GM12878 (cell line): ENCODE measurements around the gene C22orf31.

ENCODE experiments used
- ATF3 ChIP-seq: IDR thresholded peaks from 2 replicates; pipeline ENCODE4 v1.6.1; 2011; ENCODE audit warnings: low read depth, mild to moderate bottlenecking, low read length, moderate library complexity, borderline replicate concordance; ENCODE audit errors: extremely low read depth
- POLR2A ChIP-seq: IDR thresholded peaks from 2 replicates; pipeline ENCODE4 v1.6.1; 2011; ENCODE audit warnings: low read depth, mild to moderate bottlenecking, low read length
- RAD21 ChIP-seq: IDR thresholded peaks from 2 replicates; pipeline ENCODE4 v1.6.1; 2011; ENCODE audit warnings: mild to moderate bottlenecking, low read depth, low read length, moderate library complexity; ENCODE audit not compliant: insufficient read depth
- RELB ChIP-seq: fragments of 450-650 bp; IDR thresholded peaks from 2 replicates; pipeline ENCODE4 v1.6.1; 2017; ENCODE audit warnings: low read depth, mild to moderate bottlenecking, moderate library complexity
- TAF1 ChIP-seq: IDR thresholded peaks from 2 replicates; pipeline ENCODE4 v1.6.1; 2011; ENCODE audit warnings: mild to moderate bottlenecking, low read depth, low read length, borderline replicate concordance
- USF2 ChIP-seq: IDR thresholded peaks from 2 replicates; pipeline ENCODE4 v1.6.1; 2011; ENCODE audit warnings: low read depth, low read length, improper control_type of control experiment, borderline replicate concordance
- YY1 ChIP-seq: IDR thresholded peaks from 2 replicates; pipeline ENCODE4 v1.6.1; 2011; ENCODE audit warnings: low read depth, mild to moderate bottlenecking, low read length
- ZBTB40 ChIP-seq: fragments of 450-650 bp; IDR thresholded peaks from 2 replicates; pipeline ENCODE4 v1.6.1; 2016; ENCODE audit warnings: mild to moderate bottlenecking, moderate library complexity, borderline replicate concordance
- ZNF24 ChIP-seq: fragments of 450-650 bp; IDR thresholded peaks from 2 replicates; pipeline ENCODE4 v1.6.1; 2017; ENCODE audit warnings: antibody characterized with exemption, mild to moderate bottlenecking
- ZNF687 ChIP-seq: fragments of 450-650 bp; IDR thresholded peaks from 2 replicates; pipeline ENCODE4 v1.6.1; 2017; ENCODE audit warnings: mild to moderate bottlenecking, moderate library complexity
- TF ChIP-seq, protein P1 (sequence below), 3 experiments: IDR thresholded peaks in 2 of 3; conservative IDR thresholded peaks in 1 of 3; 2 replicates each; pipeline ENCODE4 v1.5.1; 2011; ENCODE audit warnings: low read depth in 3 of 3, low read length in 3 of 3, mild to moderate bottlenecking in 3 of 3, control low read depth in 2 of 3, moderate library complexity in 2 of 3, inconsistent platforms in 1 of 3, mixed read lengths in 1 of 3; ENCODE audit not compliant: control insufficient read depth in 2 of 3, insufficient read depth in 1 of 3; ENCODE audit errors: extremely low read depth in 1 of 3

GRCh38 chr22:29095459-29095858 is 33.8 kb upstream of the C22orf31 start:
- TF ChIP-seq, protein P1, sequence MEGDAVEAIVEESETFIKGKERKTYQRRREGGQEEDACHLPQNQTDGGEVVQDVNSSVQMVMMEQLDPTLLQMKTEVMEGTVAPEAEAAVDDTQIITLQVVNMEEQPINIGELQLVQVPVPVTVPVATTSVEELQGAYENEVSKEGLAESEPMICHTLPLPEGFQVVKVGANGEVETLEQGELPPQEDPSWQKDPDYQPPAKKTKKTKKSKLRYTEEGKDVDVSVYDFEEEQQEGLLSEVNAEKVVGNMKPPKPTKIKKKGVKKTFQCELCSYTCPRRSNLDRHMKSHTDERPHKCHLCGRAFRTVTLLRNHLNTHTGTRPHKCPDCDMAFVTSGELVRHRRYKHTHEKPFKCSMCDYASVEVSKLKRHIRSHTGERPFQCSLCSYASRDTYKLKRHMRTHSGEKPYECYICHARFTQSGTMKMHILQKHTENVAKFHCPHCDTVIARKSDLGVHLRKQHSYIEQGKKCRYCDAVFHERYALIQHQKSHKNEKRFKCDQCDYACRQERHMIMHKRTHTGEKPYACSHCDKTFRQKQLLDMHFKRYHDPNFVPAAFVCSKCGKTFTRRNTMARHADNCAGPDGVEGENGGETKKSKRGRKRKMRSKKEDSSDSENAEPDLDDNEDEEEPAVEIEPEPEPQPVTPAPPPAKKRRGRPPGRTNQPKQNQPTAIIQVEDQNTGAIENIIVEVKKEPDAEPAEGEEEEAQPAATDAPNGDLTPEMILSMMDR (IDR thresholded peaks at IDR 0.05 in 2 of 3, conservative IDR thresholded peaks at IDR 0.05 in 1 of 3; ENCODE audit: control insufficient read depth in 2 of 3, extremely low read depth in 1 of 3, insufficient read depth in 1 of 3, low read depth in 3 of 3, low read length in 3 of 3) = no peak
- TF ChIP-seq ZNF24 = no peak
- no peak for TF ChIP-seq RAD21
- TF ChIP-seq ZBTB40 = no peak
- no peak for TF ChIP-seq TAF1
- TF ChIP-seq ATF3 = no peak
- no peak for TF ChIP-seq YY1
- no peak for TF ChIP-seq POLR2A
- TF ChIP-seq ZNF687 = no peak
- no peak for TF ChIP-seq RELB
- no peak for TF ChIP-seq USF2
